Fibroblast of lung (primary cell): ENCODE data around the gene RAD23B. TPM values are rescaled to one million over a fixed set of nuclear protein-coding genes. Genes with fewer than 3 reads are reported as not detected.
A peak's percentile ranks its signal among the peaks of the same experiment; 100 is the strongest.

Experiments
- DNase-seq, 2 donors: peaks; one replicate each; pipeline versions ENCODE4 v3.0.0 to v3.0.0-alpha.2; 2010; ENCODE audit warnings: low read depth in 2 of 2
- H2AFZ ChIP-seq: 2 replicates; pipeline ENCODE4 v1.5.1; 2012; ENCODE audit warnings: low read length, control low read depth, inconsistent platforms
- H3K27ac ChIP-seq: 2 replicates; pipeline ENCODE4 v1.5.1; 2011; ENCODE audit warnings: low read length, control low read depth; ENCODE audit not compliant: insufficient read depth
- H3K27me3 ChIP-seq: 2 replicates; pipeline ENCODE4 v1.5.1; 2011; ENCODE audit warnings: mild to moderate bottlenecking, low read length; ENCODE audit not compliant: control insufficient read depth, insufficient read depth
- H3K36me3 ChIP-seq: 2 replicates; pipeline ENCODE4 v1.5.1; 2011; ENCODE audit warnings: low read length; ENCODE audit not compliant: control insufficient read depth, insufficient read depth
- H3K4me1 ChIP-seq: 2 replicates; pipeline ENCODE4 v1.5.1; 2011; ENCODE audit warnings: low read length; ENCODE audit not compliant: control insufficient read depth, insufficient read depth; ENCODE audit errors: extremely low read depth
- H3K4me2 ChIP-seq: 2 replicates; pipeline ENCODE4 v1.5.1; 2011; ENCODE audit warnings: low read length, control low read depth; ENCODE audit not compliant: insufficient read depth; ENCODE audit errors: extremely low read depth
- H3K4me3 ChIP-seq, 4 experiments: fragments of 200-600 bp in 1 of 4; sonication (generic) in 1 of 4; replicated peaks in 1 of 4; 2 replicates each; pipeline ENCODE4 v1.5.1; 2011 to 2016; ENCODE audit warnings: low read length in 4 of 4, low read depth in 3 of 4, mild to moderate bottlenecking in 3 of 4, control low read depth in 2 of 4, inconsistent platforms in 1 of 4, mixed read lengths in 1 of 4; ENCODE audit not compliant: insufficient read depth in 1 of 4; ENCODE audit errors: control extremely low read depth in 1 of 4
- H3K79me2 ChIP-seq: 2 replicates; pipeline ENCODE4 v1.5.1; 2012; ENCODE audit warnings: mild to moderate bottlenecking, low read length, inconsistent platforms; ENCODE audit not compliant: control insufficient read depth, insufficient read depth
- H3K9ac ChIP-seq: 2 replicates; pipeline ENCODE4 v1.5.1; 2011; ENCODE audit warnings: mild to moderate bottlenecking, low read length, control low read depth; ENCODE audit not compliant: insufficient read depth
- H3K9me3 ChIP-seq: 2 replicates; pipeline ENCODE4 v1.5.1; 2012; ENCODE audit warnings: low read depth, low read length; ENCODE audit not compliant: control insufficient read depth, insufficient read depth
- H4K20me1 ChIP-seq: 2 replicates; pipeline ENCODE4 v1.5.1; 2011; ENCODE audit warnings: low read length; ENCODE audit not compliant: control insufficient read depth, insufficient read depth; ENCODE audit errors: extremely low read depth
- CTCF ChIP-seq, 2 donors: IDR thresholded peaks in 1 of 2; conservative IDR thresholded peaks in 1 of 2; 1 replicate in 1 of 2; 2 replicates in 1 of 2; pipeline ENCODE4 v1.5.1; 2011 to 2012; ENCODE audit warnings: low read length in 2 of 2, control low read depth in 1 of 2, inconsistent platforms in 1 of 2, low read depth in 1 of 2, mild to moderate bottlenecking in 1 of 2
- EZH2 ChIP-seq: IDR thresholded peaks from 2 replicates; pipeline ENCODE4 v1.5.1; 2012; ENCODE audit warnings: low read length, control low read depth, mild to moderate bottlenecking; ENCODE audit errors: missing control alignments
- polyA plus RNA-seq, 2 donors: library from polyadenylated mRNA; depleted of rRNA in 1 of 2; stranded (reverse) in 1 of 2; unstranded in 1 of 2; fragments of >200 nt; gene quantifications; 2 replicates each; pipeline ENCODE4 v1.2.1, GENCODE V29; 2011 to 2012; ENCODE audit warnings: missing spikeins in 1 of 2
- total RNA-seq: library from RNA; depleted of rRNA; stranded (reverse); fragments of >200 nt; gene quantifications from 2 replicates; pipeline ENCODE4 v1.2.1, GENCODE V29; 2014

RAD23B gene
- total and polyA plus RNA-seq, 2 donors (not counting 1 experiment from before 2014, with no cell fraction given): 156 to 607 TPM

- no peak overlapping the region for H3K9ac ChIP-seq
- TF ChIP-seq CTCF (conservative IDR thresholded peaks at IDR 0.05 in 1 of 2, IDR thresholded peaks at IDR 0.05 in 1 of 2; ENCODE audit: low read depth in 1 of 2, low read length in 2 of 2): no peak
- no peak for TF ChIP-seq EZH2
- no peak overlapping the region for H3K4me2 ChIP-seq
- peaks cover 4% of the 10 kb centered on the region for H4K20me1 ChIP-seq
- no peaks in the 10 kb centered on the region for H3K9me3 ChIP-seq
- peaks cover 22% of the 10 kb centered on the region for H3K36me3 ChIP-seq
- H3K79me2 ChIP-seq: peaks cover 88% of the 10 kb centered on the region
- H2AFZ ChIP-seq: no peak overlapping the region
- peak in 1 of 2 donors; percentile 89 for DNase-seq
- no peak overlapping the region for H3K4me3 ChIP-seq
- peaks cover 5% of the 10 kb centered on the region for H3K4me1 ChIP-seq
- no peak overlapping the region for H3K27ac ChIP-seq
- H3K27me3 ChIP-seq: no peaks in the 10 kb centered on the region
These were observed 26.2 kb downstream of the RAD23B start for GRCh38 chr9:107309271-107309670.

- no peak for TF ChIP-seq EZH2
- TF ChIP-seq CTCF (conservative IDR thresholded peaks at IDR 0.05 in 1 of 2, IDR thresholded peaks at IDR 0.05 in 1 of 2; ENCODE audit: low read depth in 1 of 2, low read length in 2 of 2): no peak
- no peak overlapping the region for H3K4me2 ChIP-seq
- H3K4me1 ChIP-seq: peaks cover 5% of the 10 kb centered on the region
- H3K4me3 ChIP-seq: no peak overlapping the region
- DNase-seq: peak; percentile 20 to 49
- no peak overlapping the region for H2AFZ ChIP-seq
- no peaks in the 10 kb centered on the region for H3K27me3 ChIP-seq
- peak overlapping the region; percentile 39 for H3K27ac ChIP-seq
- H3K9ac ChIP-seq: no peak overlapping the region
- no peaks in the 10 kb centered on the region for H3K9me3 ChIP-seq
- H3K36me3 ChIP-seq: peaks cover 13% of the 10 kb centered on the region
- H3K79me2 ChIP-seq: peaks cover 87% of the 10 kb centered on the region
- H4K20me1 ChIP-seq: peaks cover 4% of the 10 kb centered on the region
These were observed 29.4 kb downstream of the RAD23B start for GRCh38 chr9:107312376-107313050.

- Histone ChIP-seq H3K4me3 (no peak overlapping the region), H2AFZ (no peak overlapping the region), H4K20me1 (peaks cover 2% of the 10 kb centered on the region), H3K27me3 (no peaks in the 10 kb centered on the region), H3K79me2 (peaks cover 91% of the 10 kb centered on the region), H3K36me3 (peaks cover 11% of the 10 kb centered on the region), H3K27ac (no peak overlapping the region), H3K9ac (no peak overlapping the region), H3K9me3 (no peaks in the 10 kb centered on the region), H3K4me2 (no peak overlapping the region), H3K4me1 (peaks cover 5% of the 10 kb centered on the region)
- DNase-seq: no peak
- TF ChIP-seq CTCF (conservative IDR thresholded peaks at IDR 0.05 in 1 of 2, IDR thresholded peaks at IDR 0.05 in 1 of 2; ENCODE audit: low read depth in 1 of 2, low read length in 2 of 2): no peak
- TF ChIP-seq EZH2: no peak
These were observed 30.5 kb downstream of the RAD23B start for GRCh38 chr9:107313555-107314096.
